SK-N-SH (cell line): ENCODE data around the gene TOR4A. TPM values are rescaled to one million over a fixed set of nuclear protein-coding genes. Genes with fewer than 3 reads are reported as not detected.
"Not testable (repeated sequence)": the region's sequence is repeated elsewhere in the genome, so short reads cannot be mapped to it uniquely, and the experiment has no call there.

Source experiments
- CTCF ChIA-PET: fragments of 300-600, 350-600 bp; formaldehyde crosslinking; extraction: SDS; loops from one replicate; lab custom pipeline; 2021; lab: Yijun Ruan, JAX
- POLR2A ChIA-PET: fragments of 350-600 bp; sonication (Branson Sonifier 250); formaldehyde crosslinking; extraction: SDS; loops from one replicate; lab custom pipeline; 2020; ENCODE audit warnings: antibody characterized with exemption, inconsistent platforms; lab: Yijun Ruan, JAX
- DNase-seq: peaks from one replicate; pipeline ENCODE4 v3.0.0; 2012
- H2AFZ ChIP-seq: fragments of 200-600 bp; sonication (generic); 2 replicates; pipeline ENCODE4 v1.8.1; 2016; ENCODE audit warnings: antibody characterized with exemption, mild to moderate bottlenecking, low read depth
- H3F3A ChIP-seq: fragments of 200-600 bp; sonication (generic); replicated peaks from 2 replicates; pipeline ENCODE3; 2016; ENCODE audit warnings: antibody characterized with exemption, mild to moderate bottlenecking; ENCODE audit not compliant: insufficient read depth
- H3K27ac ChIP-seq, 2 experiments: fragments of 200-500 bp in 1 of 2; fragments of 200-600 bp in 1 of 2; sonication (Bioruptor generic) in 1 of 2; sonication (generic), shearing (Covaris generic) in 1 of 2; 2 replicates each; pipeline versions ENCODE4 v1.5.1 to v1.6.1; 2014 to 2016; ENCODE audit warnings: low read depth in 2 of 2, inconsistent platforms in 1 of 2, low read length in 1 of 2, mild to moderate bottlenecking in 1 of 2, mixed read lengths in 1 of 2
- H3K27me3 ChIP-seq: fragments of 200-600 bp; sonication (generic), shearing (Covaris generic); 2 replicates; pipeline ENCODE4 v1.6.1; 2016; ENCODE audit warnings: mixed run types; ENCODE audit not compliant: insufficient read depth
- H3K36me3 ChIP-seq, 2 experiments: fragments of 200-500 bp in 1 of 2; fragments of 200-600 bp in 1 of 2; sonication (Bioruptor generic) in 1 of 2; sonication (generic) in 1 of 2; replicated peaks in 1 of 2; 2 replicates each; pipeline versions ENCODE3 to v1.5.1; 2014 to 2016; ENCODE audit warnings: low read length in 1 of 2, mild to moderate bottlenecking in 1 of 2; ENCODE audit not compliant: insufficient read depth in 2 of 2, control insufficient read depth in 1 of 2
- H3K4me1 ChIP-seq, 2 experiments: fragments of 200-500 bp in 1 of 2; fragments of 200-600 bp in 1 of 2; sonication (Bioruptor generic) in 1 of 2; sonication (generic), shearing (Covaris generic) in 1 of 2; 2 replicates each; pipeline versions ENCODE4 v1.5.1 to v1.6.1; 2014 to 2016; ENCODE audit warnings: low read depth in 1 of 2, low read length in 1 of 2, mixed run types in 1 of 2; ENCODE audit not compliant: insufficient read depth in 2 of 2, control insufficient read depth in 1 of 2
- H3K4me2 ChIP-seq: fragments of 200-600 bp; sonication (generic), shearing (Covaris generic); 2 replicates; pipeline ENCODE4 v1.6.1; 2017; ENCODE audit warnings: mixed run types
- H3K4me3 ChIP-seq, 2 experiments: fragments of 200-500 bp in 1 of 2; fragments of 200-600 bp in 1 of 2; sonication (Bioruptor generic) in 1 of 2; sonication (generic), shearing (Covaris generic) in 1 of 2; 2 replicates each; pipeline versions ENCODE4 v1.5.1 to v1.8.1; 2014 to 2016; ENCODE audit warnings: low read depth in 2 of 2, inconsistent platforms in 1 of 2, low read length in 1 of 2, mild to moderate bottlenecking in 1 of 2, mixed read lengths in 1 of 2, moderate library complexity in 1 of 2
- H3K79me2 ChIP-seq: fragments of 200-600 bp; sonication (generic); 2 replicates; pipeline ENCODE4 v1.8.1; 2017; ENCODE audit warnings: mild to moderate bottlenecking; ENCODE audit not compliant: insufficient read depth
- H3K9ac ChIP-seq: fragments of 200-600 bp; sonication (generic); 2 replicates; pipeline ENCODE4 v1.6.1; 2017; ENCODE audit warnings: mixed run types
- H3K9me2 ChIP-seq: fragments of 200-600 bp; sonication (generic); 2 replicates; pipeline ENCODE4 v1.6.1; 2017; ENCODE audit warnings: mixed run types
- H3K9me3 ChIP-seq: fragments of 200-600 bp; sonication (generic); 2 replicates; pipeline ENCODE4 v1.6.1; 2017; ENCODE audit warnings: mixed run types, mild to moderate bottlenecking, moderate library complexity
- H4K20me1 ChIP-seq: fragments of 200-600 bp; sonication (generic); 2 replicates; pipeline ENCODE4 v1.6.1; 2017; ENCODE audit warnings: mild to moderate bottlenecking, mixed run types; ENCODE audit not compliant: insufficient read depth
- ELF1 ChIP-seq: IDR thresholded peaks from 2 replicates; pipeline ENCODE4 v1.4.0; 2012
- EZH2phosphoT487 ChIP-seq: fragments of 200-600 bp; sonication (generic); IDR thresholded peaks from 2 replicates; pipeline ENCODE4 v1.6.1; 2017; ENCODE audit warnings: low read depth, mixed run types, mild to moderate bottlenecking, antibody characterized with exemption, moderate library complexity, borderline replicate concordance
- MEF2A ChIP-seq: IDR thresholded peaks from 2 replicates; pipeline ENCODE4 v1.4.0; 2012; ENCODE audit warnings: low read depth, borderline replicate concordance
- MXI1 ChIP-seq: IDR thresholded peaks from 2 replicates; pipeline ENCODE4 v1.6.1; 2012; ENCODE audit warnings: mild to moderate bottlenecking, low read depth, low read length, improper control_type of control experiment
- WGBS: methylation state at CpG from one replicate; pipeline ENCODE4 v1.1.6; 2017; ENCODE audit warnings: low lambda C conversion rate; 5-methylcytosine and 5-hydroxymethylcytosine counted together
- polyA plus RNA-seq, 3 experiments: library from polyadenylated mRNA; depleted of rRNA; stranded (reverse); fragments of >200 nt; gene quantifications; 2 replicates each; pipeline ENCODE4 v1.2.3, GENCODE V29; 2012
- TF ChIP-seq, protein P1 (sequence below): IDR thresholded peaks from 2 replicates; pipeline ENCODE4 v1.4.0; 2012; ENCODE audit warnings: low read depth

The TOR4A gene
- polyA plus RNA-seq, 1 of the 3 experiments (the other 2 are of a cell fraction): 0.81 TPM

DNA sequence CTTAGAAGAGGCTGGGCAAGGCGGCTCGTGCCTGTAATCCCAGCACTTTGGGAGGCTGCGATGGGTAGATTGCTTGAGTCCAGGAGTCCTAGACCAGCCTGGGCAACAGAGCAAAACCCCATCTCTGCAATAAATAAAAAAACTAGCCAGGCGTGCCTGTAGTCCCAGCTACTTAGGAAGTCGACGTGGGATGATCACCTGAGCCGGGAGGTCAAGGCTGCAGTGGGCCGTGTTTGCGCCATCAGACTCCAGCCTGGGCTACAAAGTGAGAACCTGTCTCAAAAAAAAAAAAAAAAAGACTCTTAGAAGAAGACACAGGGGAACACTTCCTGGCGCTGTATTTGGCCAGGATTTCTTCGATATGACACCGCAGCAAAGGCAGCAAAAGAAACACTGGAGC lies 48.3 kb downstream of the TOR4A start:
- Histone ChIP-seq H2AFZ (no peak overlapping the region), H3K36me3 (no peaks in the 10 kb centered on the region), H3K4me2 (no peak overlapping the region), H3K27ac (no peak overlapping the region), H3K9me3 (no peaks in the 10 kb centered on the region), H3K4me3 (no peak overlapping the region), H4K20me1 (no peaks in the 10 kb centered on the region), H3K27me3 (no peaks in the 10 kb centered on the region), H3K9ac (no peak overlapping the region), H3K4me1 (peaks cover 0 to 3% of the 10 kb centered on the region in 2 experiments; a peak in 1 of 4 replicates), H3K9me2 (no peaks in the 10 kb centered on the region), H3K79me2 (no peaks in the 10 kb centered on the region), H3F3A (no peaks in the 10 kb centered on the region)
- DNase-seq: no peak
- ChIA-PET POLR2A (no interaction called here), CTCF (interaction anchor here (2.6 kb wide), 1 partner anchor 24 kb away, joined by 10 read pairs; the partner anchor contains the start of gene NRARP)
- 72% methylated on average over 12 of the region's 12 CpGs for WGBS
- TF ChIP-seq, protein P1, sequence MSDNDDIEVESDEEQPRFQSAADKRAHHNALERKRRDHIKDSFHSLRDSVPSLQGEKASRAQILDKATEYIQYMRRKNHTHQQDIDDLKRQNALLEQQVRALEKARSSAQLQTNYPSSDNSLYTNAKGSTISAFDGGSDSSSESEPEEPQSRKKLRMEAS: no peak
- no peak for TF ChIP-seq MEF2A

DNA sequence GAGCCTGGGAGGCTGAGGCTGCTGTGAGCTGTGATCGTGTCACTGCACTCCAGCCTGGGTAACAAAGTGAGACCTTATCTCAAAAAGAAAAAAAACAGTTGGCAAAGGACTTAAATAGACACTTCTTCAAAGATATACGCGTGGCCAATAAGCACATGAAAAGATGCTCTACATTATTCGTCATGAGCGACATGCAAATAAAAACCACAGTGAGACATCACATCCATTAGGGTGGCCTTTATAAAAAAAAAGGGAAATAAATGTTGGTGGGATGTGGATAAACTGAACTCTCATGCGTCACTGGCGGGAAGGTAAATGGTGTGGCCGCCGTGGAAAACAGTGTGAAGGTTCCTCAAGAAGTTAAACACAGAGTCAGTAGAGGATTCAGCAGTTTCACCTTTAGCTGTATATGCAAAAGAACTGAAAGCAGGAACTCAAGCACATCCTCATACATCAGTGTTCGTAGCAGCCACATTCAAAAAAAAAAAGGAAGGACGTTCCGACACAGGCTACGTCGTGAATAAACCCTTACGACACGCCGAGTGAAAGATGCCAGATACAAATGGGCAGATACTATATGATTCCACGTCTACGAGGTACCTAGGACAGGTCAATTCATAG lies 49.0 kb downstream of the TOR4A start:
- H3K36me3 ChIP-seq: no peaks in the 10 kb centered on the region
- ChIA-PET CTCF (no interaction called here), POLR2A (no interaction called here)
- H3F3A ChIP-seq: no peaks in the 10 kb centered on the region
- 74% methylated on average over 19 of the region's 19 CpGs for WGBS
- H3K4me3 ChIP-seq: no peak overlapping the region
- no peak overlapping the region for H3K4me2 ChIP-seq
- H3K27ac ChIP-seq: no peak overlapping the region
- no peak overlapping the region for H2AFZ ChIP-seq
- no peaks in the 10 kb centered on the region for H3K9me2 ChIP-seq
- H3K27me3 ChIP-seq: no peaks in the 10 kb centered on the region
- H3K4me1 ChIP-seq: no peaks in the 10 kb centered on the region
- H3K9me3 ChIP-seq: no peaks in the 10 kb centered on the region
- no peak overlapping the region for H3K9ac ChIP-seq
- DNase-seq: no peak
- no peaks in the 10 kb centered on the region for H3K79me2 ChIP-seq
- H4K20me1 ChIP-seq: no peaks in the 10 kb centered on the region
- TF ChIP-seq EZH2phosphoT487: no peak
- TF ChIP-seq MXI1: no peak
- TF ChIP-seq ELF1: no peak

DNA sequence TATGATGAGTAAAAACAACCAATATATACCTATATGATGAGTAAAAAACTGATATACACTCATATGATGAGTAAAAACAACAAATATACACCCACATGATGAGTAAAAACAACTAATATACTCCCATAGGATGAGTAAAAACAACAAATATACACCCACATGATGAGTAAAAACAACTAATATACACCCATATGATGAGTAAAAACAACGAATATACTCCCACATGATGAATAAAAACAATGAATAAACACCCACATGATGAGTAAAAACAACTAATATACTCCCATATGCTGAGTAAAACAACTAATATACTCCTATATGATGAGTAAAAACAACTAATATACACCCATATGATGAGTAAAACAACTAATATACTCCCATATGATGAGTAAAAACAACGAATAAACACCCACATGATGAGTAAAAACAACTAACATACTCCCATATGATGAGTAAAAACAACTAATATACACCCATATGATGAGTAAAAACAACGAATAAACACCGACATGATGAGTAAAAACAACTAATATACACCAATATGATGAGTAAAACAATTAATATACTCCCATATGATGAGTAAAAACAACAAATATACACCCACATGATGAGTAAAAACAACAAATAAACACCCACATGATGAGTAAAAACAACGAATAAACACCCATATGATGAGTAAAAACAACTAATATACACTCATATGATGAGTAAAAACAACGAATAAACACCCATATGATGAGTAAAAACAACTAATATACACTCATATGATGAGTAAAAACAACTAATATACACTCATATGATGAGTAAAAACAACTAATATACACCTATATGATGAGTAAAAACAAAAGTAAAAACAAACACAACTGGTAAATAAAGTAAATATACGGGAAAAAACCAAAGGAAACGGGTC lies 50.4 kb downstream of the TOR4A start:
- DNase-seq, H3K9ac ChIP-seq, H3K4me1 ChIP-seq, H3K4me3 ChIP-seq, H3K36me3 ChIP-seq, H3K27me3 ChIP-seq, H3F3A ChIP-seq, POLR2A ChIA-PET, H4K20me1 ChIP-seq, H3K4me2 ChIP-seq, H3K27ac ChIP-seq, CTCF ChIA-PET, H3K9me2 ChIP-seq, H3K79me2 ChIP-seq, H2AFZ ChIP-seq, H3K9me3 ChIP-seq: not testable (repeated sequence)
- WGBS: 33% methylated on average over 8 of the region's 8 CpGs

DNA sequence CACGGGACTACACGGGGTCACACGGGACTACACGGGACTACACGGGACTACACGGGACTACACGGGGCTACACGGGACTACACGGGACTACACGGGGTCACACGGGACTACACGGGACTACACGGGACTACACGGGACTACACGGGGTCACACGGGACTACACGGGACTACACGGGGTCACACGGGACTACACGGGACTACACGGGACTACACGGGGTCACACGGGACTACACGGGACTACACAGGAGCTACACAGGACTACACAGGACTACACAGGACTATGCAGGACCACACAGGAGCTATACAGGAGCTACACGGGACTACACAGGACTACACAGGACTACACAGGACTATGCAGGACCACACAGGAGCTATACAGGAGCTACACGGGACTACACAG lies 52.1 kb downstream of the TOR4A start:
- H4K20me1 ChIP-seq, H3K4me1 ChIP-seq, H3K4me2 ChIP-seq, H3K27ac ChIP-seq, H3K79me2 ChIP-seq, H3K4me3 ChIP-seq, H3K9ac ChIP-seq, POLR2A ChIA-PET, H3K9me2 ChIP-seq, H3F3A ChIP-seq, H3K36me3 ChIP-seq, H3K9me3 ChIP-seq, H2AFZ ChIP-seq, H3K27me3 ChIP-seq, CTCF ChIA-PET, DNase-seq: not testable (repeated sequence)
- 0% methylated on average over 1 of the region's 26 CpGs for WGBS
